Measurements from ENCODE around the gene ZFYVE9. TPM values are rescaled to one million over a fixed set of nuclear protein-coding genes. Genes with fewer than 3 reads are reported as not detected.

ZFYVE9 gene
- polyA plus RNA-seq, 3 donors, result 0.09 TPM; not detected in 2

DNA sequence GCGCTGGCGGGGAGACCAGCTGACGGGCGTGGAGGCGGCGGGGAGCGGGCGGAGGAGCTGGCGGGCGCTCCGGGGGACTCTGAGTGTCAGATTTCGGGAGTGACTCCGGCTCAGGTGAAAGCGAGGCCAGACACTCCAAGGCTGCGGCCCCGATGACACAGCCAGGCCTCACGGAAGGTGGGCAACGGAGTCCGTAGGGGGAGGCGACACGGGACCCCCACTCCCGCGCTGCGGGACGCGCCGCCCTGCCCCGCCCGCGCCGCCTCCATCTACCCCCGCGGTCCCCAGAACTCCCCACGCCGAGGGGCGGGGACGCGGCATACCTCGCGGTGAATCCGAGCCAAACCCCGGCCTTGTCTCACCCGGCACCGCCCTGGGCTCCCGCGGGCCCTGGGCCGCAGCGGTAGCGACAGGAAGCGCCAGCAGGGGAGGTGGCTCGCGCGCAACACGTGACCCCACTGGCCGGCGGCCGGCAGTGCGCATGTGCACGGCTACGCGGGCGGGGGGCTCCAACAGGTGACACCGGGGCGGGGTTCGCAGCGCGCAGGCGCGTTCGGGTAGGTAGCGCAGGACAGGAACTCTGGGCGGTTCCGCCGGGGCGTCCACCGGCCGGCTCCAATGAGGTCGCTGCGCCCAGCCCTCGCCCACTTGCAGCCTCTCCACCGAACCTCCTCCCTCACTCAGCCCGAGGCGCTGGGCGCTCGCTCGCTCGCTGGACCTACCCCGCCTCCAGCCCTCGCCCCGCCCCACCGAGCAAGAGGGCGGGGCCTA, 224.0 kb downstream of the ZFYVE9 start, which contains the start of gene CC2D1B:
CC2D1B (minus strand) TSS at position 460 of the 771 bp plus-strand sequence. CDS start 1,585 bp downstream, outside the sequence.
- Histone ChIP-seq H3K79me2 (ENCODE audit: insufficient read depth, low read length) (peaks cover 32% of the 10 kb centered on the region), H3K27me3 (ENCODE audit: control insufficient read depth in 2 of 2, insufficient read depth in 2 of 2, low read length in 2 of 2) (peaks cover 0 to 16% of the 10 kb centered on the region in 2 donors), H3K4me3 (replicated peaks in 1 of 3; ENCODE audit: low read depth in 2 of 3, low read length in 3 of 3) (peak within 1 kb of the TSS; percentile 80 to 95 (median 90)), H2AFZ (ENCODE audit: insufficient read depth, low read depth, low read length, poor library complexity, severe bottlenecking) (peak within 1 kb of the TSS; percentile 80), H3K9ac (ENCODE audit: insufficient read depth, low read length, poor library complexity, severe bottlenecking) (peak within 1 kb of the TSS; percentile 96), H3K9me3 (replicated peaks in 1 of 2; ENCODE audit: control insufficient read depth in 1 of 2, insufficient read depth in 1 of 2, low read length in 2 of 2) (no peaks in the 10 kb centered on the region), H3K27ac (ENCODE audit: low read depth in 1 of 2, low read length in 2 of 2) (peak within 1 kb of the TSS; percentile 73 to 93), H3K4me1 (ENCODE audit: control insufficient read depth in 1 of 2, insufficient read depth in 2 of 2, low read length in 2 of 2) (peaks cover 23 to 30% of the 10 kb centered on the region in 2 donors), H4K20me1 (ENCODE audit: insufficient read depth, low read length) (peaks cover 13% of the 10 kb centered on the region), H3K4me2 (replicated peaks; ENCODE audit: extremely low read depth, low read length, poor library complexity, severe bottlenecking) (peak within 1 kb of the TSS; percentile 97), H3K36me3 (replicated peaks in 1 of 2; ENCODE audit: control insufficient read depth in 1 of 2, insufficient read depth in 2 of 2, low read length in 2 of 2) (peaks cover 18 to 31% of the 10 kb centered on the region in 2 donors)
- peak; percentile 95 to 98 (median 97) for DNase-seq
- Mint-ChIP-seq H3K27ac (peak within 1 kb of the TSS; percentile 94 to 97 (median 97)), H3K4me1 (peaks cover 25% of the 10 kb centered on the region), H3K27me3 (ENCODE audit: low read depth in 3 of 3) (peaks cover 11 to 20% (median 12%) of the 10 kb centered on the region in 3 donors), H3K36me3 (peaks cover 26 to 36% of the 10 kb centered on the region in 2 donors), H3K4me3 (peak within 1 kb of the TSS; percentile 96 to 98), H3K9me3 (peaks cover 0 to 1% (median 0%) of the 10 kb centered on the region in 7 donors)
- WGBS (ENCODE audit: insufficient coverage), result under 1% methylated on average over 92 of the region's 92 CpGs
- intact Hi-C loops (cut with micrococcal nuclease), result loop anchor here (1.0 to 2.0 kb wide), 3 partner anchors 38 to 309 kb away; partner anchors contain the start of genes ORC1 (in 2 of the 2), PRPF38A (in 2 of the 2) and BTF3L4 (in 1 of the 2)
- TF ChIP-seq, protein P1, sequence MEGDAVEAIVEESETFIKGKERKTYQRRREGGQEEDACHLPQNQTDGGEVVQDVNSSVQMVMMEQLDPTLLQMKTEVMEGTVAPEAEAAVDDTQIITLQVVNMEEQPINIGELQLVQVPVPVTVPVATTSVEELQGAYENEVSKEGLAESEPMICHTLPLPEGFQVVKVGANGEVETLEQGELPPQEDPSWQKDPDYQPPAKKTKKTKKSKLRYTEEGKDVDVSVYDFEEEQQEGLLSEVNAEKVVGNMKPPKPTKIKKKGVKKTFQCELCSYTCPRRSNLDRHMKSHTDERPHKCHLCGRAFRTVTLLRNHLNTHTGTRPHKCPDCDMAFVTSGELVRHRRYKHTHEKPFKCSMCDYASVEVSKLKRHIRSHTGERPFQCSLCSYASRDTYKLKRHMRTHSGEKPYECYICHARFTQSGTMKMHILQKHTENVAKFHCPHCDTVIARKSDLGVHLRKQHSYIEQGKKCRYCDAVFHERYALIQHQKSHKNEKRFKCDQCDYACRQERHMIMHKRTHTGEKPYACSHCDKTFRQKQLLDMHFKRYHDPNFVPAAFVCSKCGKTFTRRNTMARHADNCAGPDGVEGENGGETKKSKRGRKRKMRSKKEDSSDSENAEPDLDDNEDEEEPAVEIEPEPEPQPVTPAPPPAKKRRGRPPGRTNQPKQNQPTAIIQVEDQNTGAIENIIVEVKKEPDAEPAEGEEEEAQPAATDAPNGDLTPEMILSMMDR (IDR thresholded peaks at IDR 0.05), result peak; percentile 15

DNA sequence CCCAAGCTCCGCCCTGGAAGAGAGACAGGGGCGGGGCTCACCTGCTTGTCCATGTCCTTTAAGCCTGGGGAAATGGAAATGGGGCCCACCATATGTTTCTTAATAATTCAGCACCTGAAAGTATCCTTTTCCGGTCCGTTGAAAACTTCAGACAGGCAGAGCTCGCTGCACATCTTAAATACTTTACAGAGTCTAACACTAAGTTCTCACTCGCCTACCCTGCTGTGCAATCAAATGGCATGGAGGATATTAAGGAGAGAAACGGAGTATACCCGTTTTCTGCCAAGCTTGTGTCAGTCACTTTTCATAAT, 224.6 kb downstream of the ZFYVE9 start:
- H3K9me3 Mint-ChIP-seq, result peaks cover 0 to 1% (median 0%) of the 10 kb centered on the region in 7 donors
- peaks cover 23 to 30% of the 10 kb centered on the region in 2 donors for H3K4me1 ChIP-seq (ENCODE audit: control insufficient read depth in 1 of 2, insufficient read depth in 2 of 2, low read length in 2 of 2)
- H3K36me3 ChIP-seq (replicated peaks in 1 of 2; ENCODE audit: control insufficient read depth in 1 of 2, insufficient read depth in 2 of 2, low read length in 2 of 2), result peaks cover 13 to 29% of the 10 kb centered on the region in 2 donors
- H3K27ac Mint-ChIP-seq, result peak overlapping the region; percentile 42 to 97 (median 80)
- H3K27me3 ChIP-seq (ENCODE audit: control insufficient read depth in 2 of 2, insufficient read depth in 2 of 2, low read length in 2 of 2), result peaks cover 0 to 16% of the 10 kb centered on the region in 2 donors
- no peaks in the 10 kb centered on the region for H3K9me3 ChIP-seq (replicated peaks in 1 of 2; ENCODE audit: control insufficient read depth in 1 of 2, insufficient read depth in 1 of 2, low read length in 2 of 2)
- H3K36me3 Mint-ChIP-seq, result peaks cover 23 to 34% of the 10 kb centered on the region in 2 donors
- H3K4me1 Mint-ChIP-seq, result peaks cover 25% of the 10 kb centered on the region
- no peak overlapping the region for H3K9ac ChIP-seq (ENCODE audit: insufficient read depth, low read length, poor library complexity, severe bottlenecking)
- intact Hi-C loops (cut with micrococcal nuclease), result no loop called here
- peak overlapping the region; percentile 73 to 93 for H3K27ac ChIP-seq (ENCODE audit: low read depth in 1 of 2, low read length in 2 of 2)
- peaks cover 13% of the 10 kb centered on the region for H4K20me1 ChIP-seq (ENCODE audit: insufficient read depth, low read length)
- TF ChIP-seq, protein P1 (IDR thresholded peaks at IDR 0.05), result no peak
- H3K4me3 Mint-ChIP-seq, result peak overlapping the region; percentile 96 to 98
- H3K27me3 Mint-ChIP-seq (ENCODE audit: low read depth in 3 of 3), result peaks cover 9 to 20% (median 12%) of the 10 kb centered on the region in 3 donors
- peak overlapping the region; percentile 97 for H3K4me2 ChIP-seq (replicated peaks; ENCODE audit: extremely low read depth, low read length, poor library complexity, severe bottlenecking)
- H3K79me2 ChIP-seq (ENCODE audit: insufficient read depth, low read length), result peaks cover 32% of the 10 kb centered on the region
- H2AFZ ChIP-seq (ENCODE audit: insufficient read depth, low read depth, low read length, poor library complexity, severe bottlenecking), result peak overlapping the region; percentile 80
- no peak for DNase-seq
- 0% methylated on average over 2 of the region's 8 CpGs for WGBS (ENCODE audit: insufficient coverage)
- peak overlapping the region; percentile 80 to 95 (median 90) for H3K4me3 ChIP-seq (replicated peaks in 1 of 3; ENCODE audit: low read depth in 2 of 3, low read length in 3 of 3)
